Prostate gland (tissue), 2 donors: ENCODE measurements around the gene MRPS5.

Source experiments
- POLR2A ChIP-seq: fragments of 450-650 bp; IDR thresholded peaks from one replicate; pipeline ENCODE4 v1.6.1; 2016; ENCODE audit warnings: antibody characterized with exemption, mild to moderate bottlenecking
- POLR2AphosphoS5 ChIP-seq: sonication (generic); formaldehyde crosslinking; IDR thresholded peaks from one replicate; pipeline ENCODE4 v1.6.1; 2017; ENCODE audit warnings: antibody characterized with exemption
- TF ChIP-seq, protein P1 (sequence below), 4 experiments: fragments of 200-600 bp in 2 of 4; fragments of 450-650 bp in 2 of 4; sonication (generic) in 2 of 4; IDR thresholded peaks; 1 replicate in 3 of 4; 2 replicates in 1 of 4; pipeline ENCODE4 v1.5.1; 2016 to 2019; ENCODE audit warnings: antibody characterized with exemption in 4 of 4, mild to moderate bottlenecking in 2 of 4, moderate library complexity in 2 of 4

DNA sequence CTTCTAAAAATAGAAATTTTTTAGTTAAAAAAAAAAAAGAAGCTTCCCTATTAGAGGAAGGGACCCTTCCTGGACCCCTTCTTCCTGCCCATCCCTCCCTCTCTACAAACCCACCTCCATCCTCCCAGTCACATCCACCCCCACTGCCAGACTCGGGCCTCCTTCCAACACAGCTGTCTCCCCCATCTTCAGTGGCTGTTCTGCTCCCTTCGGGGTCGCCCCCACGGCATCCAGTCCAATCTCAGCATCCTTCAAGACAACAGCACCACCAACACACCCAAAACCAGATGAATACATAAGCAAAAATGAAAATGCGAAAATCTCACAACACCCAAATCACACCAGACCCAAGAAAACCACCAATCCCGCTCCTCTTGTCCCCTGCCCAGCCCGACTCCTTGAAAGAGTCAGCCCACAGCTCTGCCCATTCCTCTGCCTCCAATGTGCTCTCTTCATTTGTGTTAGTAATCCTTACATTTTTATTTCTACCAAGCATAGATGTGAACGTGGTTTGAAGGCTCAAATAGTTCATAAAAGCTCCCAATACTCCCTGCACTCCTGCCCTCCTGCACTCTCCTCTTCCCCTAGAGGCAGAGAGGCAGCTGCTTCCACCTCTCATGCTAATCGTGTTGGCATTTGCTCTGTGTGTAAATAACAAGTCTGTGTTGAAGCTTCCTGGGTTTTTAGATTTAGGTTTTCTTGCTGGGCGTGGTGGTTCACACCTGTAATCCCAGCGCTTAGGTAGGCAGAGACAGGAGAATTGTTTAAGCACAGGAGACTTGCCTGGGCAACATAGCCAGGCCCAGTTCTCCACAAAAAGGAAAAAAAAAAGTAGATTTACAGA, 59.1 kb downstream of the MRPS5 start:
- TF ChIP-seq, protein P1, sequence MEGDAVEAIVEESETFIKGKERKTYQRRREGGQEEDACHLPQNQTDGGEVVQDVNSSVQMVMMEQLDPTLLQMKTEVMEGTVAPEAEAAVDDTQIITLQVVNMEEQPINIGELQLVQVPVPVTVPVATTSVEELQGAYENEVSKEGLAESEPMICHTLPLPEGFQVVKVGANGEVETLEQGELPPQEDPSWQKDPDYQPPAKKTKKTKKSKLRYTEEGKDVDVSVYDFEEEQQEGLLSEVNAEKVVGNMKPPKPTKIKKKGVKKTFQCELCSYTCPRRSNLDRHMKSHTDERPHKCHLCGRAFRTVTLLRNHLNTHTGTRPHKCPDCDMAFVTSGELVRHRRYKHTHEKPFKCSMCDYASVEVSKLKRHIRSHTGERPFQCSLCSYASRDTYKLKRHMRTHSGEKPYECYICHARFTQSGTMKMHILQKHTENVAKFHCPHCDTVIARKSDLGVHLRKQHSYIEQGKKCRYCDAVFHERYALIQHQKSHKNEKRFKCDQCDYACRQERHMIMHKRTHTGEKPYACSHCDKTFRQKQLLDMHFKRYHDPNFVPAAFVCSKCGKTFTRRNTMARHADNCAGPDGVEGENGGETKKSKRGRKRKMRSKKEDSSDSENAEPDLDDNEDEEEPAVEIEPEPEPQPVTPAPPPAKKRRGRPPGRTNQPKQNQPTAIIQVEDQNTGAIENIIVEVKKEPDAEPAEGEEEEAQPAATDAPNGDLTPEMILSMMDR (IDR thresholded peaks at IDR 0.05) = no peak
- no peak for TF ChIP-seq POLR2A
- TF ChIP-seq POLR2AphosphoS5 = no peak
